Thyroid gland (tissue), 4 donors: ENCODE measurements around the gene CLIC5. TPM values are rescaled to one million over a fixed set of nuclear protein-coding genes. Genes with fewer than 3 reads are reported as not detected.

Experiments
- DNase-seq, 2 donors: peaks; one replicate each; pipeline ENCODE4 v3.0.0-alpha.2; 2019
- H3K27ac ChIP-seq, 3 donors: fragments of 200-600 bp; sonication (generic); 1 replicate in 2 of 3; 2 replicates in 1 of 3; pipeline ENCODE4 v1.5.1; 2016 to 2019; ENCODE audit warnings: mild to moderate bottlenecking in 1 of 3, moderate library complexity in 1 of 3
- H3K27me3 ChIP-seq: fragments of 200-600 bp; sonication (generic); one replicate; pipeline ENCODE4 v1.5.1; 2019
- H3K36me3 ChIP-seq, 2 donors: fragments of 200-600 bp; sonication (generic); one replicate each; pipeline ENCODE4 v1.5.1; 2016 to 2019
- H3K4me1 ChIP-seq, 2 donors: fragments of 200-600 bp; sonication (generic); one replicate each; pipeline ENCODE4 v1.5.1; 2017 to 2019
- H3K4me3 ChIP-seq, 3 donors: fragments of 200-600 bp; sonication (generic); replicated peaks in 1 of 3; 1 replicate in 2 of 3; 2 replicates in 1 of 3; pipeline ENCODE4 v1.5.1; 2016; ENCODE audit warnings: mild to moderate bottlenecking in 1 of 3
- H3K9me3 ChIP-seq: fragments of 200-600 bp; sonication (generic); one replicate; pipeline ENCODE4 v1.5.1; 2017
- CTCF ChIP-seq, 6 experiments: fragments of 200-600 bp in 3 of 6; fragments of 450-650 bp in 3 of 6; sonication (generic) in 3 of 6; IDR thresholded peaks; one replicate each; pipeline ENCODE4 v1.5.1; 2016 to 2019; ENCODE audit warnings: antibody characterized with exemption in 6 of 6, mild to moderate bottlenecking in 2 of 6, inconsistent platforms in 1 of 6, moderate library complexity in 1 of 6
- POLR2A ChIP-seq, 2 donors: fragments of 450-650 bp; IDR thresholded peaks; one replicate each; pipeline ENCODE4 v1.6.1; 2017; ENCODE audit warnings: antibody characterized with exemption in 2 of 2, mild to moderate bottlenecking in 2 of 2, moderate library complexity in 1 of 2
- WGBS, 2 donors: methylation state at CpG; one replicate each; pipeline ENCODE4 v1.1.5; 2017; 5-methylcytosine and 5-hydroxymethylcytosine counted together
- intact Hi-C: fragments of 100-400 bp; cut with DNase I; formaldehyde crosslinking; loops from one replicate; pipeline ENCODE4 v1.15.1; 2023
- total RNA-seq, 4 donors: library from RNA; depleted of rRNA; stranded (reverse); fragments of >200 nt; gene quantifications; one replicate each; pipeline ENCODE4 v1.2.3, GENCODE V29; 2016

CLIC5 gene
- total RNA-seq, 4 donors from 2014 or later = 10.5 to 15.5 (median 11.7) TPM

GRCh38 chr6:45931232-45931631 is 84.4 kb downstream of the CLIC5 start:
- H3K4me3 ChIP-seq = no peak overlapping the region
- 81 to 83% methylated on average over 1 of the region's 1 CpG for WGBS, 2 donors
- no peaks in the 10 kb centered on the region for H3K27me3 ChIP-seq
- intact Hi-C loops = loop anchor here (10.0 kb wide), 1 partner anchor 484 kb away; no protein-coding TSS in a partner anchor
- TF ChIP-seq CTCF (IDR thresholded peaks at IDR 0.05) = no peak
- TF ChIP-seq POLR2A (IDR thresholded peaks at IDR 0.05) = no peak
- no peak for DNase-seq
- no peaks in the 10 kb centered on the region for H3K36me3 ChIP-seq
- H3K27ac ChIP-seq = no peak overlapping the region
- no peaks in the 10 kb centered on the region for H3K9me3 ChIP-seq
- no peaks in the 10 kb centered on the region for H3K4me1 ChIP-seq

DNA sequence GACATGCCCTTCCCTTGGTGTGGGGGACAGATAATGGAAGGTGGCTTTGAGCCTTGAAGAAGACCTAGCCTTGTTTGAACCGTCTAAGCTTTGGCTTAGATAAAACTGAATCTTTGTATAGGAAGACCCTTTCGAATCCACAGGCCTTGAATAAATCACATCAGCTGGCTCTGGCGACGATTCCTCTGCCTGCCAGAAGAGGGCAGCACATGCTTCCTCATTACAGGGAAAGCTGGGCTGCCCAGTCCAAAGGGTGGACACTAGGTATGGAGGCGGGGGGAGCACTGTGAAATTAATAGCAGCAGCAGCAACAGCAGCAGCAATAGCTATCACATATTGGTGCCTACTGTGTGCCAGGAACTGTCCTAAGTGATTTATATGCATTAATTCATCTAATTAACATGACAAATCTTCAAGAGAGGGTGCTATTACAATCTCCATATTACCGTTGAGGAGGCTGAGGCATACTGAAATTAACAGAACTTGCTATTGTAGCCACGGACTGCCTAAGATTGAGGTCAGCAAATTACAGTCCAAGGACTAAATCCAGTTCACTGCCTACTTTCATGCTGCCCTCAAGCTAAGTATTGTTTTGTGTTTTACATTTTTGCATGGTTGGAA is 85.1 kb downstream of the CLIC5 start:
- Histone ChIP-seq H3K4me3 (no peak overlapping the region), H3K4me1 (no peaks in the 10 kb centered on the region), H3K27me3 (no peaks in the 10 kb centered on the region), H3K36me3 (no peaks in the 10 kb centered on the region), H3K9me3 (no peaks in the 10 kb centered on the region), H3K27ac (no peak overlapping the region)
- DNase-seq = peak; percentile 74 to 79
- TF ChIP-seq CTCF (IDR thresholded peaks at IDR 0.05) (peak; percentile 93 to 98 (median 96)), POLR2A (IDR thresholded peaks at IDR 0.05) (no peak)
- WGBS, 2 donors = 19 to 21% methylated on average over 7 of the region's 7 CpGs
- intact Hi-C loops = loop anchor here (10.0 kb wide), 1 partner anchor 484 kb away; no protein-coding TSS in a partner anchor

GRCh38 chr6:45929421-45930361 is 86.0 kb downstream of the CLIC5 start:
- 73 to 74% methylated on average over 17 of the region's 17 CpGs for WGBS, 2 donors
- no peak for DNase-seq
- H3K27me3 ChIP-seq = no peaks in the 10 kb centered on the region

DNA sequence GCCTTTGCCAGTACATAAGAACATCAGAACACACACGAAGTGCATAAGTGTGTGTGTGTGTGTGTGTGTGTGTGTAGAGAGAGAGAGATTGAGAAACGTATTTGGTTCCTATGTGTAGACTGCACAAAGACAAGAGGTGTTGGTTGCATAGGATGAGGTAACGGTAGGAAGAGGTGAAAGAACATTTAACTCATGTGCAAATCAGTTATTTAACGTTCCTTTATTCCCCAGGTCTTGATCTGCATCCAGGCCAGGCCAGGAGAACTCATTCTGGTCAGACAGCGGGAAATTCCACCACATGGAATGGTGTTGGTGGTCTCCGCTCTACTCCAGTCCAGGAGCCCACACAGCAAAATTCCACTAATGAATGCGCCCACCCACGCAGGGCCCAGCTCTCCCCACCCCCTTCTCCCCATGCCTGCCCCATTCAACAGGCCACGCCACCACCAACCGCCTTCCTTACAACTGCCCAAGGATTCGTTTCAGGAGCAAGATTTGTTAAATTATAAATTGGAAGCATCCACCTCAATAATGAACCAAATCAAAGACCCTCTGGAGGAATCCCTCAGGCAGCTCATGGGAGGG is 86.8 kb downstream of the CLIC5 start:
- H3K27ac ChIP-seq = no peak overlapping the region
- DNase-seq = no peak
- TF ChIP-seq POLR2A (IDR thresholded peaks at IDR 0.05) (no peak), CTCF (IDR thresholded peaks at IDR 0.05) (no peak)
- intact Hi-C loops = loop anchor here (10.0 kb wide), 1 partner anchor 1274 kb away; no protein-coding TSS in a partner anchor
- 92 to 95% methylated on average over 11 of the region's 11 CpGs for WGBS, 2 donors
- H3K27me3 ChIP-seq = no peaks in the 10 kb centered on the region
- H3K4me1 ChIP-seq = no peaks in the 10 kb centered on the region
- no peak overlapping the region for H3K4me3 ChIP-seq
- no peaks in the 10 kb centered on the region for H3K36me3 ChIP-seq
- no peaks in the 10 kb centered on the region for H3K9me3 ChIP-seq

More at GRCh38 chr6:45929421-45930361, 86.0 kb downstream of the CLIC5 start:
- TF ChIP-seq POLR2A (IDR thresholded peaks at IDR 0.05) = no peak
- H3K9me3 ChIP-seq = no peaks in the 10 kb centered on the region
- no peak overlapping the region for H3K27ac ChIP-seq
- no peaks in the 10 kb centered on the region for H3K36me3 ChIP-seq
- no peaks in the 10 kb centered on the region for H3K4me1 ChIP-seq
- intact Hi-C loops = loop anchor here (10.0 kb wide), 2 partner anchors 485 to 1275 kb away; no protein-coding TSS in a partner anchor
- no peak overlapping the region for H3K4me3 ChIP-seq
